ENCODE data around the gene RGS19. TPM values are rescaled to one million over a fixed set of nuclear protein-coding genes. Genes with fewer than 3 reads are reported as not detected.

Gene RGS19
- total RNA-seq, 4 donors from 2014 or later = 3.4 to 16.0 (median 10.5) TPM

DNA sequence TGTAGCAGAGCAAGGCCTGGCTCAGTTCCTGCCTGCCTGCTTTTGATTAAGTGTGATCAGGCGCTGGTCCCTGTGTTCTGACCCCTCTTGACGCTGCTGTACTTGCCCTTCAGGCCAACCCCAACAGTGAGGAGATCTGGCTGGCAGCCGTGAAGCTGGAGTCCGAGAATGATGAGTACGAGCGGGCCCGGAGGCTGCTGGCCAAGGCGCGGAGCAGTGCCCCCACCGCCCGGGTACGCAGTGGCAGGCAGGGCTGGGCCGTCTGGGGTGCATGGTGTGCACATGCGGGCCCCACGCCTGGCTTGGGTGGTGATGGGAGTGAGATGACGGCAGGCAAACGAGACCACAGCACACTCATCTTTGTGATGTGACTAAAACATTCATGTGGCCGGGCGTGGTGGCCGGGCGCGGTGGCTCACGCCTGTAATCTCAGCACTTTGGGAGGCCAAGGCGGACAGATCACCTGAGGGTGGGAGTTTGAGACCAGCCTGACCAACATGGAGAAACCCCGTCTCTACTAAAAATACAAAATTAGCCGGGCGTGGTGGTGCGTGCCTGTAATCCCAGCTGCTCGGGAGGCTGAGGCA lies 53.4 kb downstream of the RGS19 start:
- H3K36me3 ChIP-seq = peaks cover 0 to 100% of the 10 kb centered on the region in 2 donors

DNA sequence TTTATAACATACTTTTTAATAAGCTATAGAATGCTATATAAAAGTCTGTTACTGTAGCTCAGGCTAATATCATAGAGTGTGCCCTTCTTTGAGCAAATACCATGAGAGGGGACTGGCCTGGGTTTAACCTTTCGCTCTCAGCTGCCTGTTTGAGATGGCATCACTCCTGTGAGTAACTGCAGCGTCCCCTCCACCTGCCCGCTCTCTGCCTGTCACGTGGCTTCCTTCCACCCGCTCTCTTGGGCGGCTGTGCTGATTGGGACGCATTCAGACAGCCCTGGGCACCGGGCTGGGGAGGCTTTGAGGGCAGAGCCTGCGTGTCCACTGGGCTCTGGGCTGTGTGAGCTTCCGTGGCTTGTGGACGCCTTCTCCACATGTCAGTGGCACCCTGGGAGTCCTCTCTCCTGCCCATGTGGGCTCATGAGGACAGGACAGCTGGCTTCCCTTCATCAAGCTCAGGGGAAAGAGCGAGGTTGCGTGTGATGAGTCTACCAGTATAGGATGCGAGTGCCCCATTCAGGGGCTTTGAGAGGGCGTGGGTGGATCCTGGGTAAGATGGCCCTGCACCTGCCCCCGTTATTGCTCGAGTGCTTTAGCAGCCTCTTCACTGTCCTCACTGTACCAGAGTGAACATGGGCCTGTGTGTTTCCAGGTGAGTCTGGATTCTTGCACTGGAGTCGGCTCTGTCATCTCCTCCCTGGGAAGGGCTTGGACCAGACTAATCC lies 54.1 kb downstream of the RGS19 start:
- no peaks in the 10 kb centered on the region for H3K27me3 ChIP-seq
- H3K4me3 ChIP-seq = no peak overlapping the region
- 88 to 100% methylated on average over 4 to 9 of the region's 18 CpGs for WGBS, 2 donors (ENCODE audit: low coverage in 1 of 2)
- peaks cover 0 to 100% of the 10 kb centered on the region in 2 donors for H3K36me3 ChIP-seq
- no peak for ATAC-seq
- no peak overlapping the region for H3K27ac ChIP-seq
- TF ChIP-seq, protein P1, sequence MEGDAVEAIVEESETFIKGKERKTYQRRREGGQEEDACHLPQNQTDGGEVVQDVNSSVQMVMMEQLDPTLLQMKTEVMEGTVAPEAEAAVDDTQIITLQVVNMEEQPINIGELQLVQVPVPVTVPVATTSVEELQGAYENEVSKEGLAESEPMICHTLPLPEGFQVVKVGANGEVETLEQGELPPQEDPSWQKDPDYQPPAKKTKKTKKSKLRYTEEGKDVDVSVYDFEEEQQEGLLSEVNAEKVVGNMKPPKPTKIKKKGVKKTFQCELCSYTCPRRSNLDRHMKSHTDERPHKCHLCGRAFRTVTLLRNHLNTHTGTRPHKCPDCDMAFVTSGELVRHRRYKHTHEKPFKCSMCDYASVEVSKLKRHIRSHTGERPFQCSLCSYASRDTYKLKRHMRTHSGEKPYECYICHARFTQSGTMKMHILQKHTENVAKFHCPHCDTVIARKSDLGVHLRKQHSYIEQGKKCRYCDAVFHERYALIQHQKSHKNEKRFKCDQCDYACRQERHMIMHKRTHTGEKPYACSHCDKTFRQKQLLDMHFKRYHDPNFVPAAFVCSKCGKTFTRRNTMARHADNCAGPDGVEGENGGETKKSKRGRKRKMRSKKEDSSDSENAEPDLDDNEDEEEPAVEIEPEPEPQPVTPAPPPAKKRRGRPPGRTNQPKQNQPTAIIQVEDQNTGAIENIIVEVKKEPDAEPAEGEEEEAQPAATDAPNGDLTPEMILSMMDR (IDR thresholded peaks at IDR 0.05) = no peak
- TF ChIP-seq POLR2A (IDR thresholded peaks at IDR 0.05) = no peak
- TF ChIP-seq POLR2AphosphoS5 (IDR thresholded peaks at IDR 0.05) = no peak
- TF ChIP-seq EP300 (IDR thresholded peaks at IDR 0.05) = no peak
- H3K9me3 ChIP-seq = no peaks in the 10 kb centered on the region
- H3K4me1 ChIP-seq = no peaks in the 10 kb centered on the region

More for the DNA sequence above, 53.4 kb downstream of the RGS19 start:
- Histone ChIP-seq H3K27me3 (no peaks in the 10 kb centered on the region), H3K27ac (no peak overlapping the region), H3K4me3 (no peak overlapping the region), H3K9me3 (no peaks in the 10 kb centered on the region), H3K4me1 (no peaks in the 10 kb centered on the region)
- 100% methylated on average over 5 to 6 of the region's 29 CpGs for WGBS, 2 donors (ENCODE audit: low coverage in 1 of 2)
- ATAC-seq = no peak
- TF ChIP-seq POLR2AphosphoS5 (IDR thresholded peaks at IDR 0.05) (no peak), EP300 (IDR thresholded peaks at IDR 0.05) (no peak), POLR2A (IDR thresholded peaks at IDR 0.05) (no peak)
- TF ChIP-seq, protein P1 (IDR thresholded peaks at IDR 0.05) = no peak

DNA sequence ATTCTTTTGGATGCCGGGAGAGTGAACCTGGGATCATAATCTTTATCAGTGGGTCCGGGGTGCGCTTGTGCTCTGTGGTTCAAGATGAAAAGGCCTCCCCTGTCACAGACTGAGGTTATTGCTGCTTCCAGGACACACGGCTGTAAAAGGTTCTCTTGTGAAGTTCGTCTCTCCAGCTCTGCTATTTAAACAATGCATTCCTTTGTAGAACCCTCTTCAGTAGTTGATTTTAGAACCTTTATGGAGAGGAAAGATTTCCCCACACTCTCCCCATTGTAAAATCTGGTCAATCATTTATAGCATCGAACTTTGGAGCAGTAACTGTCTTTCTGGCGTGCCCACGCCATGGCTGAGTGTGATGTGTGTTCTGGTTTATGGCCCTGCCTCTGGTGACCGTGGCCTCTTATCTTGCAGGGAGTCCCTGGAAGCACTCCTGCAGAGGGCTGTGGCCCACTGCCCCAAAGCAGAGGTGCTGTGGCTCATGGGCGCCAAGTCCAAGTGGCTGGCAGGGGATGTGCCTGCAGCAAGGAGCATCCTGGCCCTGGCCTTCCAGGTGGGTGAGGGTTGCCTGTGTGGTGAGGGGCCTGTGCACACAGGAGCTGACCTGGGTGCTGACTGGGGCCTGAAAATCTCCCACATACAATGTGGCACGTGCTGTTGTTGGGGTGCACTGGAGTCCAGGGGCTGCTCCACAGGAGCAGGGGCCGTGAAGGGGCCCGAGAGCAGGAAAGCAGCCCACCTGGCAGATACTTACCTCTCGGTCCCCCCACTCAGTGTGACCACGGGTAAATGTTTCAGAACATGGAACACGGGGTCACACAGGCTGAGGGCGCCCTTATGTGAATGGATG lies 55.0 kb downstream of the RGS19 start:
- H3K27me3 ChIP-seq = no peaks in the 10 kb centered on the region
- no peaks in the 10 kb centered on the region for H3K9me3 ChIP-seq
- H3K36me3 ChIP-seq = peaks cover 0 to 100% of the 10 kb centered on the region in 2 donors
- no peaks in the 10 kb centered on the region for H3K4me1 ChIP-seq
- ATAC-seq = no peak
- H3K27ac ChIP-seq = no peak overlapping the region
- H3K4me3 ChIP-seq = no peak overlapping the region
- WGBS, 2 donors (ENCODE audit: low coverage in 1 of 2) = 83 to 85% methylated on average over 10 to 12 of the region's 17 CpGs
- TF ChIP-seq POLR2AphosphoS5 (IDR thresholded peaks at IDR 0.05) = no peak
- TF ChIP-seq, protein P1 (IDR thresholded peaks at IDR 0.05) = no peak
- TF ChIP-seq EP300 (IDR thresholded peaks at IDR 0.05) = no peak
- TF ChIP-seq POLR2A (IDR thresholded peaks at IDR 0.05) = no peak

DNA sequence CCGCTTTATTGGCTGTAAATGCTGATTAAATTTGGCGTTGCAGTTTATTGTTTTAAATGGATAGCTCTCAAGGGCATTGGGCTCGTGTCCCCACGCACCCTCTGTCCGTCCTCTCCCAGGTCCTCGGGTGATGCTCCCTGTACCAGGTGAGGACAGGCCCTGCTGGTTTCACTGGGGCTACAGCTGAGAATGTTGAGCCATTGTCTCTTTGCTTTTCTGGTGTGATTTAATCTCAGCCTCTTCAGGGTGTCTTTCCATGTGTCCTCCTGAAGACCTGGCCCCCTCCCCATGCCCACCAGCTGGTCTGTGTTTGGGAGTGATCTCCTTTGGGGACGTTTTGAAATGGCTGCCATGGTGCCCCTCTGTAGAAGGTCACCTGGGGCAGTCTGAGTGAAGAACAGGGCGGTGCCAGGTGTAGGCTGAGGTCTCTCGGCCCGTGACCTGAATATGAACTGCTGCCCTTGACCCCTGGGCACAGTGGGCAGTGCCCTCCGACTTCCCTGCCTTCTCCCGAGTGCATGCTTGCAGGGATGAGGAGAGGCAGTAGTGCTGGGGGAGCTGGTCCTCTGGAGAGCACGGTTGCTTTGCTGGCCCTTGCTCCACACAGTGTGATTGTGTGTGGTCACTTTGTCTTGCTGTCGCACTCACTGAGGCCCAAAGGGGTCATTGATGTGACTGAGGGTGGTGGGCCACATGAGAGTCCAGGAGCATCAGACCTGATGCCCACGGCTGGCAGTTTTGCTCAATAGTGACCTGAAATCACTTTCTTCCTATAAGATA lies 55.8 kb downstream of the RGS19 start:
- 83 to 84% methylated on average over 1 to 6 of the region's 15 CpGs for WGBS, 2 donors (ENCODE audit: low coverage in 1 of 2)
- TF ChIP-seq POLR2A (IDR thresholded peaks at IDR 0.05) (no peak), POLR2AphosphoS5 (IDR thresholded peaks at IDR 0.05) (no peak), EP300 (IDR thresholded peaks at IDR 0.05) (no peak)
- TF ChIP-seq, protein P1 (IDR thresholded peaks at IDR 0.05) = no peak
- H3K27ac ChIP-seq = no peak overlapping the region
- H3K9me3 ChIP-seq = no peaks in the 10 kb centered on the region
- no peaks in the 10 kb centered on the region for H3K4me1 ChIP-seq
- peaks cover 0 to 100% of the 10 kb centered on the region in 2 donors for H3K36me3 ChIP-seq
- no peak for ATAC-seq
- H3K27me3 ChIP-seq = no peaks in the 10 kb centered on the region
- H3K4me3 ChIP-seq = no peak overlapping the region

Small RNA genes within 50 kb of the gene (small RNA-seq; reads per million reads assigned to genes)
- gene AL355803.1 (0 reads per million in 4 donors), gene MIR6813 (0 reads per million in 4 donors)

Other genes starting within 250 kb of the RGS19 start
- gene ZBTB46, start 248.3 kb downstream of the RGS19 start, total RNA-seq = 10 to 100 TPM in 2 of 4 donors, 1 to 10 TPM in 2; 8.1 to 13.8 (median 10.2) TPM
- gene ABHD16B, start 218.0 kb downstream of the RGS19 start, total RNA-seq = not detected
- gene TPD52L2, start 214.2 kb downstream of the RGS19 start, total RNA-seq = 100 to 1,000 TPM; 136 to 157 (median 145) TPM
- gene DNAJC5, start 184.4 kb downstream of the RGS19 start, total RNA-seq = 10 to 100 TPM; 44.7 to 70.6 (median 47.6) TPM
- gene UCKL1, start 123.1 kb downstream of the RGS19 start, total RNA-seq = 10 to 100 TPM; 19.8 to 27.7 (median 22.6) TPM
- gene ZNF512B, start 109.6 kb downstream of the RGS19 start, total RNA-seq = 10 to 100 TPM in 2 of 4 donors, 1 to 10 TPM in 2; 9.0 to 13.8 (median 10.0) TPM
- gene SAMD10, start 99.9 kb downstream of the RGS19 start, total RNA-seq = 1 to 10 TPM in 2 of 4 donors, under 1 TPM in 2; 0.62 to 4.6 (median 1.9) TPM
- gene PRPF6, start 98.4 kb downstream of the RGS19 start, total RNA-seq = 10 to 100 TPM; 53.7 to 73.0 (median 67.6) TPM
- gene C20orf204, start 43.3 kb downstream of the RGS19 start, total RNA-seq = 1 to 10 TPM in 1 of 4 donors, under 1 TPM in 2, not detected in 1; 0.40 to 1.6 (median 0.58) TPM
- 10 to 100 TPM in 1 of 4 donors, 1 to 10 TPM in 3; 4.4 to 13.3 (median 7.1) TPM for gene SOX18, start 29.9 kb downstream of the RGS19 start, total RNA-seq
- 10 to 100 TPM; 28.1 to 39.7 (median 33.6) TPM for gene TCEA2, start 16.3 kb downstream of the RGS19 start, total RNA-seq
- 1 to 10 TPM in 1 of 4 donors, under 1 TPM in 3; 0.50 to 1.1 (median 0.66) TPM for gene OPRL1, start 564 bp upstream of the RGS19 start, total RNA-seq
- gene LKAAEAR1, start 4.9 kb upstream of the RGS19 start, total RNA-seq = under 1 TPM in 1 of 4 donors, not detected in 3; 0.81 TPM
- not detected for gene NPBWR2, start 28.0 kb upstream of the RGS19 start, total RNA-seq
- gene MYT1, start 84.9 kb upstream of the RGS19 start, total RNA-seq = under 1 TPM in 2 of 4 donors, not detected in 2; 0.04 to 0.27 TPM
- 10 to 100 TPM; 46.0 to 70.0 (median 48.1) TPM for gene PCMTD2, start 176.2 kb upstream of the RGS19 start, total RNA-seq

Data from gastroesophageal sphincter (tissue), 4 donors.